HG02970 (cell line): ENCODE data around the gene SCRN2.

Source experiments
- ATAC-seq: cut with Tn5 transposase; IDR thresholded peaks from one replicate; pipeline ENCODE4 v1.9.1; 2021; ENCODE audit warnings: mild to moderate bottlenecking, moderate library complexity, moderate number of reproducible peaks; ENCODE audit not compliant: unreplicated experiment, low FRiP score

Gene SCRN2

GRCh38 chr17:47840742-47841487 is at the start of gene SCRN2:
Gene SCRN2, minus strand, starts transcription at chr17:47841273. Its CDS starts 430 bp downstream, at chr17:47840843.
- peak; percentile 85 for ATAC-seq

- no peak for ATAC-seq
Measured at GRCh38 chr17:47889734-47890529, 48.9 kb upstream of the SCRN2 start.

- ATAC-seq = no peak
Measured at GRCh38 chr17:47888293-47888692, 47.2 kb upstream of the SCRN2 start.

- ATAC-seq = no peak
Measured at GRCh38 chr17:47884905-47885730, 44.0 kb upstream of the SCRN2 start.

GRCh38 chr17:47884427-47884740 is 43.3 kb upstream of the SCRN2 start:
- no peak for ATAC-seq

DNA sequence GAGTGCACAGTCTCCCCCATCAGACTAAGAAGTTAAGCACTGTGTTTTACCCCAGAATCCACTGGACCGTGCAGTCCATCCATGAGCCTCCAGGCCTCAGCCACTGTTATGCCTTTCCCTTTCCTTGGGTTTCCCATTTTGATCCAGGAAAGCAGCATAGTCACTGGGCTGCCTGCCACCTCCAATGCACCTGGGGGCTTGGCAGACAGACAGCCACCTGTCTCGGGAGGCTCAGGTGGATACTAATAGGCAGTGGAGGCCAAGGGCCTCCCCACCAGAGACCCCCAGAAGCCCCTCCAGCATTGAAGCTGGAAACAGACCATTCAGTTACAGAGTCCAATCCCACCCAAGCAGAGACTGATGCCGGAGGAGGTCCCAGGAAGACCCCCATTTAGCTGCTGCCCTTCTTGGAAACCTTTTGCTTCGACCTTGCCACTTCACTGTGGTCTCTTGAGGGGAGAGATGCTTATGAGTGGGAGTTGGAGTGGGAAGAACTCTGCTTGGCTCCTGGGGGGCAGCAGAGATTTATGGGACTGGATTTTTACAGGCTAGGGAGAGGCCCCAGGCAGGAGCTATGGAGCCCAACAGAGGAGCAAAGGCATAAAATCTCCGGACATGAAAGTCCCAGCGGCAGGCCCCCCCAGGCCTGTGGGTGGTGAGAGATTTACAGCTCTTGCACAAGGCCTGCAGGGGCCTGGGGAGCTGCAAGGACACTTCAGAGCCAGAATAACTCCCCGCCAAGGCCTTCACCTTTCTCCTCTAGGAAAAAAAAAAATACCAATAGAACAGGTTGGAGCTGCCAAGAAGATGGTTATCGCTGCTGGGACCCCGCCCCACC is 42.7 kb upstream of the SCRN2 start:
- no peak for ATAC-seq

DNA sequence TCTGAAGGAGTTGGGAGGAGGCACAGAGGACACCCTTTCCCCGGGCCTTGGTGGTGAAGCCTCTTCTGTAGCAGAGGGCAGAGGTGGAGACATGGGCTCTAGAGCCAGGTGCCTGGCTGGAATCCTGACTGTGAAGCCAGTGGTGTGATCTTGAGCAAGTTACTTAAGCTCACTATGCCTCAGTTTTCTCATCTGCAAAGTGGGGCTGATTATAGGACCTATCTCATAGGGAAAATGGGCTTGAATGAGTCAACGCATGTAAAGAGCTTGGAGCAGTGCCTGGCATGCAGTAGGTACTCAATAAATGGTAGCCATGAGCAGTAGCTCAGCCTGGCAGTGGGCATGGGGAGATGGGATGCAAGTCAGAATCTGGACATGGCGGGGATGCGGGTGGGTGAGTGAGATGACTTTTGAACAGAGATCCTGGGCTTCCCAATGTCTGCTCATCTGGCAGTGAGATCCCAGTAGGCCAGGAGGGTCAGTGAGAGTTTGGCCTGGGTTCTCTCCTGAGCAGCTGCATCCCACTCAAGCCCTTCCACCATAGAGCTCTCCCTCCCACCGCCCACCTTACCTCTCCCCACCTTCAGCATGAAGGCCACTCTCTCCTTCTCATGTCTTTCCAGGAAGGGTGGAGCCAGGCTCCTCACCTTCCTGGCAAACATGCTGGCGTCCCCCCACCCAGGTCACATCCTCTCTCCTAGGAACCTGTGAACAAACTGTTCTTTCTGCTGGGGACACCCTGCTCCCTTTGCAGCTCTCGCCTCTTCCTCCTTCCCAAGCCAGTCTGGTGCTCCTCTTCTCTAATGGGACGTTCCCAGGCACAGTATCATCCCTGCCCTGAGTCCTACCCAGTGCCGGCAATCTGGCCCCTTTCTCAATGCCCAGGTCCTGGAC is 41.9 kb upstream of the SCRN2 start:
- no peak for ATAC-seq

DNA sequence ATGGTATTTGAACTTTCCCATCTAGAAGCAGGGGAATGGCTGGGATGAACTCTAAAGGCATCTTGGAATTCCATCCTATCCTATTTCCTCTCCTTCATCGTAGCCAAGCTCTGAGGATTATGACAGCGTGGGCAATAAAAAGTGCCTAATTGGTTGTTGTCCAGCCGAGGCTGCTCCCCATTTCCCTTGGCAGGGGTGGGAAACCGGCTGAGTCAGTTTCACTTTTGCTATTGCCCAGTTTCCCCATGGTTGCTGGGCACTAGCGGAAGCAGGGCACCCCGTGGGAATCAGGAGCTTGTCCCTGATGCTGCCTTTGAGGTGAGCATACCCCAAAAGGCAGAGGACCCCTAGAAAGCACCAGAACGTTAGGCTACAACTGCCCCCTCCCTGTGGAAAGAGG is 41.2 kb upstream of the SCRN2 start:
- no peak for ATAC-seq

GRCh38 chr17:47879776-47880454 is 38.8 kb upstream of the SCRN2 start:
- ATAC-seq = no peak

DNA sequence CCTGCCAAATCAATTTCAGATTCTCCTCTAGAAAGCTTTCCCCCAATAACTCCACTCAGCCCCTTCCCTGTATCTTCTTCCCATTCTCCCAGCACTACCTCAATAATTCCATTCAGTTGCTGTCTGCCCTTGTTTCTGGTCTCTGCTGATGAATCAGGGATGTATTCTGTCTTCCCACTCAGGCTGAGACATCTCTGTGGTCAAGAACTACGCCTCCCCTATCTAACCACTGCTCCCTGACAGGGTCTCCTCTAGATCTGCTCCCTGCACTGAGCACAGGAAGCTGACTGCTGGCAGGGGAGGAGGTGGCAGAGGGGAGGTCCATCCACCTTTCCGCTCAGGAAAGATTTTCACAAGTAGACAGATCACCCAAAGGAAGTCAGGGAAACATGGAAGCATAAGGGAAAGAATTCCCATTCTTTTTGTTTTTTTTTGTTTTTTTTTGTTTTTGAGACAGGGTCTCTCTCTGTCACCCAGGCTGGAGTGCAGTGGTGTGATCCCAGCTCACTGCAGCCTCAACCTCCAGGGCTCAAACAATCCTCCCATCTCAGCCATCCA is 38.0 kb upstream of the SCRN2 start:
- no peak for ATAC-seq

- ATAC-seq = no peak
Measured at GRCh38 chr17:47878203-47879027, 37.3 kb upstream of the SCRN2 start.

DNA sequence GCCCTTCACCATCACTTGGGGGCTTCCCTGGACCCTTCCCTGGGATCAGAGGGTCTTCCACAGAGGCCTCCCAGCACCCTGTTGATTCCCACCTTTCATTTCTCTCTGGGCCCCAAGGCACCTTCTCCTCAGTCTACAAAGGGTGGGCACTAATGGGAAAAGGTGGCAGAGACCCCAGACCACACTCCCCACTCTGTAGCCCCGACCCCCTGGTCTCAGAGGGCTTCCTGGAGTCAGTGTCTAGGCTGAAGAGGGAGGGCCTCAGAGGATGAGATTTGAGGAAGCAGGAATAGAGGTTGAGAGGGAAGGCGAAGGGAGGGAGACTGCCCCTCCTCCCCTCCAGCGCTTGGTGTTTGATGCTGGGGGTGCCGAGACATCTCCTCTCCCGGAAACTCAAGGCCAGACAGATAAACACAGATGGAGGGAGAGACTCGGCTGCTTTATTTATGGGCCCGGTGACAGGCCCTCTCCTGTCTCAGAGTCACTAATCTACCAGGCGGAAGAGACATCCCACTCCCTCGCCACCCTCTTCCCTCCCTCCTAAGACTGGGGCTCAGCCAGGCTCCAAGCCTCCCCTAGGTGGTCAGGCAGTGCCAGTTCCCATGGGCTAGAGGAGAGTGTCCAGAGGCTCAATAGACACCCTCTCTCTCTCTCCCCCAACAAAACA is 36.4 kb upstream of the SCRN2 start:
- no peak for ATAC-seq

DNA sequence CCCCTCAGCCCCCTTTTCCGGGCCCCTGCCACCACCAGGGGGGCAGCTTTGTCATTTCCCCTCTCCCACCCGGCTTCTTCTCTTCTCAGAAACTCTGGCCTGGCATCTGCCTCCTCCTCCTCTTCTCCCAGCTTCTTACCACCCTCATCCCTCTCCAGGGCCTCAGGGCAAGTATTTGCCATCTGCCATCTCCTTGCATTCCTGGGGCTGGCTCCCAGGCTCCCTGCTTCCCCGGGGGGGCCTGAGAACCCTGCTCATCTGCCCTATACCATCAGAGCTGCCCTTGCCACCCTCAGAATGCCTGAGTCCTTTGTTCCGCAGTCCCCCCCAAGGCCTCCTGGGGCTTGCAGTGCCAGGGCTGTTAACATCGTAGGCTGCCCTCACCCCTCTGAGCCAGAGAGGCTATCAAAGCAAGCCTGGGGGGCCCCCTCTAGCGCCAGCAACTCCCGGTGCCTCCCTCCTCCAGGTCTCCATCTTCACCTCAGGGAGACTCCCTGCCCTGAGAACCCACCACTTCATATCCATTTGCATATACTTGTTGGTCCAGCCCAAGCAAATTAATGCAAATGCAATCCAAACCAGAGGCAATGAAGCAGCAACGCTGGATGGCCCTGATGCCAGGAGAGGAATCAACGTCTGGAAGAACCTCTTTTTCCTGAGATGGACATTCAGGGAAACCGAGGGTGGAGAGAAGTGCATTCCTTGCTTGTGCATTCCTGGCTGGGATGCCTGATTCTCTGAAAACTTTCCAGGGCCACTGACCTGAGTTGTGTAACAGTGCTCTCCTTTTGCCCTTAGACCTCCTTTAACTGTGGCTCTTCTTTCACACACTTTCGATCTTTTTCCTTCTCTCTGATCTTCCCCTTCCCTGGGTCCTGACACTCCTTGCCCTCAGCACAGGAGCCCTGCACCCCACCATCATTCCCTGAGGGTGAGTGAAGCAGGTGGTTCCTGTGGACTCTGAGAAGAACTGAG is 34.2 kb upstream of the SCRN2 start:
- no peak for ATAC-seq

DNA sequence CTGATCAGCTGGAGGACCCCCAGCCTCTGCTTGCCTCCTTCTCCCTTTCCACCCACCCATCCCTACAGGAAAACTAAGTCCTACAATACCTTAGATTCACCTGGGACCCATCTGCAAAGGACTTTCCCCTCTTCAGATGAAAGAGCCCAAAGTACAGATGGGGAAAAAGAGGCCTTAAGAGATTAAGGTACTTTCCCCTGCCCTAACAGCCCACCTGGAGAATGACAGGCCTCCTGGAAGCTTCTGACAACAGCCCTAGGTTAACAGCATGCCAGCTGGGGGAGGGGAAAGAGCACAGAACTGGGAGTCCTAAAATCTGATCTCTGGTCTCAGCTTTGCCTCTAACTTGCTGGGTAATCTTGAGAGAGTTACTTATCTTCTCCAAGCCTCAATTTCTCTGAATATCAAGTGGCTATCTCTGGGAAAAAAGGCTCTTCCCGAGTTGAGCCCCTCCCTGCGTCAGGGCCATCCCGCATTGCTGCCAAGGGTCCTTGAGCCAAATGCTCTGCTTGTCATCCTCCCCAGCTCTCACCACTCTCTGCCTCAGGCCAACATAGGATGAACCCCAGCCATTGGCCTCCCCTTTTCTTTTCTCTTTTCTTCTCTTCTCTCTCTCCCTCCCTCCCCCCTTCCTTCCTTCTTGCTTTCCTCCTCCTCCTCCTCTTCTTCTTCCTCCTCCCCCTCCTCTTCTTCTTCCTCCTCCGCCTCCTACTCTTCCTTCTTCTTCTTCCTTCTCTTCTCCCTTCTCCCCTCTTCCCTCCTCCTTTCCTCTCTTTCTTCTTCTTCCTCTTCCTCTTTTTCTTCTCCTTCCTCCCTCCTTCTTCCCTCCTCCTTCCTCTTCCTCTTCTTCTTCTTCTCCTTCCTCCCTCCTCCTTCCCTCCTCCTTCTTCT is 32.4 kb upstream of the SCRN2 start:
- ATAC-seq = no peak

DNA sequence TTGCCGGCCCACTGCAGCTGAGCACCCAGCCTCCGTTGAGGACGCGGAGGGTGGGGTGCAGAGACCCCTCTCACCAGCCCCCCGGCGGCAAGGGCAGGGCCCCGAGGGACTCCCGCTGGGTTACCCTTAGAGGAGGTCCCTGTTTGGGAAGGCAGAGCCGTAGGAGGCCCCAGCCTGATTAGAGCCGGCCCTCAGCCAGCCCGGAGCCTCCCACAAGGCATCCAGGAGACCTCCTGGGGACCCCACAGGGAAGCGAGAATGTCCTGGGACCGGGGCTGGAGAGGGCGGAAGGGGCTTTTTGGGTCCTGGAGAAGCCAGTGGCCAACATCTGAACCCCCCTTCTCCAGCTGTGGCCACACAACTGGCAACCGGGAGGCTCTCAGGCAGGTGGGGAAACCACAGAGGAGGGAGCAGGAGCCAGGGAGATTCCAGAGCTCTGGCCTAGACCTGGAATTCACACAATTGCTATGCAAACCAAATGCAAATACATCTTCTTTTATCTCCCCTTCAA is 31.6 kb upstream of the SCRN2 start:
- no peak for ATAC-seq
